ENCODE results near the gene ADGRG4.

ADGRG4 gene

GRCh38 chrX:136339702-136340101, 38.9 kb downstream of the ADGRG4 start:
- Histone ChIP-seq H3K4me3 (ENCODE audit: low read depth, low read length) (no peak overlapping the region), H3K27ac (no peak overlapping the region), H3K36me3 (replicated peaks) (no peaks in the 10 kb centered on the region), H3K27me3 (replicated peaks) (no peaks in the 10 kb centered on the region)
- in situ Hi-C loops (cut with HindIII; ENCODE audit: low pct_ligation_motif_present, low sequenced_read_pairs): no loop called here
- DNase-seq: no peak
- TF ChIP-seq CTCF (IDR thresholded peaks at IDR 0.05; ENCODE audit: low read depth, low read length, missing control alignments): no peak

DNA sequence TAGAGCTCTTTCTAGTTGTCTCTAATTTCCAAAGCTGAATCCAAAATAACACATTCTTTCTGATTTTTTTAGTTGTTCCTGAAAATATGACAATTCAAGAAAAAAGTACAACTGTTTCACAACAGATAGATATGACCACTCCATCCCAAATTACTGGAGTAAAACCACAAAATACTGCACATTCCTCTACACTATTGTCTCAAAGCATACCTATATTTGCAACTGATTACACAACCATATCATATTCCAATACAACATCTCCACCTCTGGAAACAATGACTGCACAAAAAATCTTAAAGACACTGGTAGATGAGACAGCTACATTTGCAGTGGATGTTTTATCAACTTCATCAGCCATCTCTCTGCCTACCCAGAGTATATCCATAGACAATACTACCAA, 43.6 kb downstream of the ADGRG4 start:
- no peak overlapping the region for H3K27ac ChIP-seq
- no peak for DNase-seq
- H3K4me3 ChIP-seq (ENCODE audit: low read depth, low read length): no peak overlapping the region
- H3K36me3 ChIP-seq (replicated peaks): no peaks in the 10 kb centered on the region
- no peaks in the 10 kb centered on the region for H3K27me3 ChIP-seq (replicated peaks)
- no peak for TF ChIP-seq CTCF (IDR thresholded peaks at IDR 0.05; ENCODE audit: low read depth, low read length, missing control alignments)
- in situ Hi-C loops (cut with HindIII; ENCODE audit: low pct_ligation_motif_present, low sequenced_read_pairs): no loop called here

DNA sequence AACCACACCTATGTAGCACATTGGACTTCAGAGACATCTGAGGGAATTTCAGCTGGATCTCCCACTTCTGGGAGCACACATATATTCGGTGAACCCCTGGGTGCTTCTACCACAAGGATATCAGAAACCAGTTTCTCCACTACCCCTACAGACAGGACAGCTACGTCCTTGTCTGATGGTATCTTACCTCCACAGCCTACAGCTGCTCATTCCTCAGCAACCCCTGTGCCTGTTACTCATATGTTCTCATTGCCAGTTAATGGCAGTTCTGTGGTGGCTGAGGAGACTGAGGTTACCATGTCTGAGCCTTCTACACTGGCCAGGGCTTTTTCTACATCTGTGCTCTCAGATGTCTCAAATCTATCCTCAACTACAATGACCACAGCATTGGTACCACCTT, 45.7 kb downstream of the ADGRG4 start:
- Histone ChIP-seq H3K36me3 (replicated peaks) (no peaks in the 10 kb centered on the region), H3K4me3 (ENCODE audit: low read depth, low read length) (no peak overlapping the region), H3K27ac (no peak overlapping the region), H3K27me3 (replicated peaks) (no peaks in the 10 kb centered on the region)
- in situ Hi-C loops (cut with HindIII; ENCODE audit: low pct_ligation_motif_present, low sequenced_read_pairs): no loop called here
- no peak for TF ChIP-seq CTCF (IDR thresholded peaks at IDR 0.05; ENCODE audit: low read depth, low read length, missing control alignments)
- no peak for DNase-seq

DNA sequence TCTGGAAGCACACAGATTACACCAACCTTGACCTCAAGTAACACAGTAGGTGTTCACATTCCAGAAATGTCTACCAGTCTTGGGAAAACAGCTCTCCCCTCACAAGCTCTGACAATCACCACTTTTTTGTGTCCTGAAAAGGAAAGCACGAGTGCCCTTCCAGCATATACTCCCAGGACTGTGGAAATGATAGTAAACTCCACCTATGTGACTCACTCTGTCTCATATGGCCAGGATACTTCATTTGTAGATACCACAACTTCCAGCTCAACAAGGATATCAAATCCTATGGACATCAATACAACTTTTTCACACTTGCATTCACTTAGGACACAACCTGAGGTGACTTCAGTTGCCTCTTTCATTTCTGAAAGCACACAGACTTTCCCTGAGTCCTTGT, 46.9 kb downstream of the ADGRG4 start:
- no peak for TF ChIP-seq CTCF (IDR thresholded peaks at IDR 0.05; ENCODE audit: low read depth, low read length, missing control alignments)
- Histone ChIP-seq H3K4me3 (ENCODE audit: low read depth, low read length) (no peak overlapping the region), H3K27me3 (replicated peaks) (no peaks in the 10 kb centered on the region), H3K27ac (no peak overlapping the region), H3K36me3 (replicated peaks) (no peaks in the 10 kb centered on the region)
- in situ Hi-C loops (cut with HindIII; ENCODE audit: low pct_ligation_motif_present, low sequenced_read_pairs): no loop called here
- DNase-seq: no peak

- Histone ChIP-seq H3K27me3 (replicated peaks) (no peaks in the 10 kb centered on the region), H3K36me3 (replicated peaks) (no peaks in the 10 kb centered on the region), H3K4me3 (ENCODE audit: low read depth, low read length) (no peak overlapping the region), H3K27ac (no peak overlapping the region)
- DNase-seq: no peak
- TF ChIP-seq CTCF (IDR thresholded peaks at IDR 0.05; ENCODE audit: low read depth, low read length, missing control alignments): no peak
- in situ Hi-C loops (cut with HindIII; ENCODE audit: low pct_ligation_motif_present, low sequenced_read_pairs): no loop called here
Observed at GRCh38 chrX:136353526-136354093, 52.8 kb downstream of the ADGRG4 start.

GRCh38 chrX:136354201-136354600, 53.4 kb downstream of the ADGRG4 start:
- Histone ChIP-seq H3K4me3 (ENCODE audit: low read depth, low read length) (no peak overlapping the region), H3K36me3 (replicated peaks) (no peaks in the 10 kb centered on the region), H3K27me3 (replicated peaks) (no peaks in the 10 kb centered on the region), H3K27ac (no peak overlapping the region)
- TF ChIP-seq CTCF (IDR thresholded peaks at IDR 0.05; ENCODE audit: low read depth, low read length, missing control alignments): no peak
- DNase-seq: no peak
- in situ Hi-C loops (cut with HindIII; ENCODE audit: low pct_ligation_motif_present, low sequenced_read_pairs): no loop called here
